Activated T-helper 1 cell treated with anti-CD3 and anti-CD28 coated beads, Interleukin-2, amount 50 U/mL, for 16 hours (primary cell): ENCODE measurements around the gene SH3RF3.

Experiments
- DNase-seq, 2 donors: peaks; one replicate each; pipeline ENCODE4 v3.0.0-alpha.2; 2020; ENCODE audit warnings: low read depth in 1 of 2, low spot score in 1 of 2

The SH3RF3 gene

DNA sequence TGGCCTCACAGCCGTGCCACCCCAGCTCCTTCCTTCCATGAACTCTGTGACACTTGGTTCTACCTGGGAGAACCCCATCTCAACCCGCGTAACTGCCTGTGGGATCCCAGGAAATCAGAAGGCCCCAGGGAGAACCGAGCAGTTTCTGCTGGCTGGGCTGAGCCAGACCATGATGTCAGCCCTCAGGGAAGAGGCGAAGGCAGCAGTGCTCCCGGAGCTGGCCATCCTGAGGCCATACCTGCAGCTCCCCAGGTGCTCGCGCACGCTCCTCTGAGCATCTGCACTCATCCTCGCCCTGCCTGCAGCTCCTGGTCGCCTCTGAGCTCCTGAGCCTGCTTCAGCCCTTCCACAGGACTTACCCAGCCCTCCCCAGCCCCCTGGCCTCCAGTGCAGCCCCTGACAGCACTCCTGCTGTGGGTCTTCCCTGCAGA lies 298.7 kb downstream of the SH3RF3 start:
- no peak for DNase-seq

- no peak for DNase-seq
Observed at GRCh38 chr2:109428281-109428680, 299.3 kb downstream of the SH3RF3 start.

DNA sequence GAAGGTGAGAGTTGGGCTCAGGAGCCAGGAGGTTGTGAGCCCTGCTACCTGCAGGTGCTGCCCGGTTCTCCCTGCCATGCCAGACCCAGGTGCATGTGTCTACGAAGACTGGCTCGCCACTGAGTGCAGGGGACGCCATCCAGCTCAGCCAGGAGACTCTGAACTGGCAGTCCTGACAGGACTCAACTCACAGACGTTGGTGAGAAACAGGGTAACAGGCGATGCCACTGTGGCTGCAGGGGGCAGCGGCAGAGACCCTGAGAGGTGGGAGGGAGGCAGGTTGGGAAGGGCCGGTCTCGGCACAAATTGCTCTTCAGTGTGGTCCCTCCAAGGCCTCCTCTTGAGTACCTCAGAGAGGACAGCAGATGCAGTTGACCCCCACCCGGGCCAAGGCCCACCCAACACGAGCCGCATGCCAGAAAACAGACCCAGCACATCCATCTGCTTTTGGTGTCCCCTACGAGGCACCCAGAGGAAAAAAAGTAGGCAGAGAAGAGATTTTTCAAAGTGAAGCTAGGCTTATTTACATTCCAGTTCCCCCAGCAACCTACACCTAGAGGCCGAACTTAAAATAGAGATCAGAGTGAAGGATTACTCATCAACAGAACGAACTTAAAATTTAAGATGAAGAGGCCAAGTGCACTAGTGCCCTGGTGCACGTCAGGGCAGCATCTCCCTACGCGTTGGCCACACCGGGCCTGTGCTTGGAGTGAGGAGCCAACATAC lies 300.0 kb downstream of the SH3RF3 start:
- DNase-seq, result no peak

GRCh38 chr2:109429567-109430328 lies 300.7 kb downstream of the SH3RF3 start:
- DNase-seq, result no peak

DNA sequence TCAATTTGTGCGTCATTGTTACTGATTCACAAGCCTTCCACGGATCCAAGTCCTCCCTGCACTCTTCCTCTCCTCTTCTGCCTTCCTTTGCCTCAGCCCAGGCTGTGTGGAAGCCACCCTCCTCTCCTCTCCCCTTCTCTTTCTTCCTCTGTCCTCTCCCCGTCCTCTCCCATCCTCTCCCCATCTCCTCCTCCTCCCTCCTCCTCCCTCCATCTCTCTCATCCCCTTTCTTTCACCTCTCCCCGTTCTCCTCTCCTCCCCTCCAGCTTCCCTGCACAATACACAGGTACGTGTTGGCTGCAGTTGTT lies 301.3 kb downstream of the SH3RF3 start:
- no peak for DNase-seq

- no peak for DNase-seq
Observed at GRCh38 chr2:109432421-109432820, 303.4 kb downstream of the SH3RF3 start.

GRCh38 chr2:109433486-109433885 lies 304.5 kb downstream of the SH3RF3 start:
- DNase-seq, result no peak

- no peak for DNase-seq
Observed at GRCh38 chr2:109433926-109434325, 304.9 kb downstream of the SH3RF3 start.

DNA sequence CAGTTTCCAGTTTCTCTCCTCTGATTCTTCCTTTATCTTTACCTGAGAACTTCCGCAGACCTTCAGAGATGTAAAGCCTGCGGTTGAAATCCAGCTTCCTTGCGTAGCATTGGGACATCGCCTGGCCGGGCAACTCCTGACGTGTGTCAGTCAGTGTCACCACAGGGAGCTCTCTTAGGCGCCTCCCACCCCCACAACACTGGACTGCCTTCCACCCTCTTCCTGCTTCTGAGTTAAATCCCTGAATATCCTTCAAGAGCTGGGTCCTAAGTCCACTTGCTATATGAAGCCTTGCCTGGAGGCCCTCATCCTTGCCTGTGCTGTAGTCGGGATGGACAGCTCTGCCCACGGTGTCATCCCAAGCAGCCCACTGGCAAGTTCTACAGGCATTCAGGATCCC lies 305.3 kb downstream of the SH3RF3 start:
- DNase-seq, result no peak

GRCh38 chr2:109435066-109435690 lies 306.2 kb downstream of the SH3RF3 start:
- no peak for DNase-seq

GRCh38 chr2:109435901-109436598 lies 307.0 kb downstream of the SH3RF3 start:
- DNase-seq, result no peak

DNA sequence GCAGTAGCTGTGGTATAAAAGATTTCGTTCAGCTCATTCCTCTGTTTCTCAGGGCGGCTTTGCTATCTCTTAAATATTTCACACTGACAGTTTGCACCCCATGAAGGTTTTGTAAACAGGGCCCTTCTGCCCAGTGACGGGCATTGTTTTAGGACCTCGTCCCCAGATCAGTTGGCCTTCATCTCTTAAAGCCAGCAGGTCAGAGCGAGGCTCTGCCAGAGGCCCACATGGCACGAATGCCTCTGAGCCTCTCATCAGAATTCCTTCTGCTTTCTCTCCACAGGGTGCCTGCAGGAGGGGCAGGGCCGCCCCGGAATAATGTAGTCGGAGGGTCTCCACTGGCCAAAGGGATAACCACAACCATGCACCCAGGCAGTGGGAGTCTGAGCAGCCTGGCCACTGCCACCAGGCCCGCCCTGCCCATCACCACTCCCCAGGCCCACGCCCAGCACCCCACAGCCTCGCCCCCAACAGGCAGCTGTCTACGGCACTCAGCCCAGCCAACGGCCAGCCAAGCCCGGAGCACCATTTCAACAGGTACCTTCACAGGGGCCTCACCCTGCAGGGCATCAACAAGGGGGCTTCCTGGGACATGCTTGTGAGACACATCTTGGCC lies 307.7 kb downstream of the SH3RF3 start:
- DNase-seq, result no peak

GRCh38 chr2:109437325-109438090 lies 308.5 kb downstream of the SH3RF3 start:
- DNase-seq, result no peak

DNA sequence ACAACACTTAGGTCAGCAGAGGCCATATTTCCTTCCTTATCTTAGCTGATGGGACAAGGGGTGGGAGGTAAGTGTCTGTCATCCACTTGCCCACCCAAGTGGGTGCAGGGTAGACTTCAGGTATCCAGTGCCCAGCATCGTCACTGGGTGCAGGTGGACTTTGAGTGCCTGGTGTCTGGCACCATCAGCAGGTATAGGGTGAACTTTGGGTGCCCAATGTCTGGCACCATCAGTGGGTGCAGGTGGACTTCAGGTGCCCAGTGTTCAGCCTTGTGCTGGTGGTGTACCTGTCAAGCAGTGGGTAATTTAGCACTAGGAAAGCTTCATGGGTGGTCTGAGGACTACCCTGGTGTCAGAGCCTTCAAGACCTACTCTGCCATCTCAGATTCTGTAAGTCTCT lies 309.1 kb downstream of the SH3RF3 start:
- DNase-seq, result no peak

- DNase-seq, result no peak
Observed at GRCh38 chr2:109438773-109439389, 309.9 kb downstream of the SH3RF3 start.

DNA sequence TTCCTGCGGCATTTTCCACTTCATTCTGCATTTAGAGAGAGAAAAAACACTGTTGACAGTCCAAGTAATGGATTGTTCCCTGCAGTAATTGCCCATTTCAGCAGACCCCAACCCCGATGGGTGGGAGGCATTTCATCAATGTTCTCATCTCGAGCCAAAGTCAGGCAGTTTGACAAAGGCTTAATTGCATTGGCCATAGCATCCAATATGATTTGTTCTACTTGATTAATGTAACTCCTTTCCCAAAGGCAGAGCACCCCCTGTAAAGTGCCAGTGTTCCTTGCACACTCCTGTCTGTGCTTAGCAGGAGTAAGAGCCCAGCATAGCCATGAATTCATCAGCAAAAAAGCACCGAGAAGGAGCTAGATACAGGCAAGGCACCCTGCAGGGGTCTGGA lies 310.4 kb downstream of the SH3RF3 start:
- no peak for DNase-seq

- no peak for DNase-seq
Observed at GRCh38 chr2:109439986-109440385, 311.0 kb downstream of the SH3RF3 start.

DNA sequence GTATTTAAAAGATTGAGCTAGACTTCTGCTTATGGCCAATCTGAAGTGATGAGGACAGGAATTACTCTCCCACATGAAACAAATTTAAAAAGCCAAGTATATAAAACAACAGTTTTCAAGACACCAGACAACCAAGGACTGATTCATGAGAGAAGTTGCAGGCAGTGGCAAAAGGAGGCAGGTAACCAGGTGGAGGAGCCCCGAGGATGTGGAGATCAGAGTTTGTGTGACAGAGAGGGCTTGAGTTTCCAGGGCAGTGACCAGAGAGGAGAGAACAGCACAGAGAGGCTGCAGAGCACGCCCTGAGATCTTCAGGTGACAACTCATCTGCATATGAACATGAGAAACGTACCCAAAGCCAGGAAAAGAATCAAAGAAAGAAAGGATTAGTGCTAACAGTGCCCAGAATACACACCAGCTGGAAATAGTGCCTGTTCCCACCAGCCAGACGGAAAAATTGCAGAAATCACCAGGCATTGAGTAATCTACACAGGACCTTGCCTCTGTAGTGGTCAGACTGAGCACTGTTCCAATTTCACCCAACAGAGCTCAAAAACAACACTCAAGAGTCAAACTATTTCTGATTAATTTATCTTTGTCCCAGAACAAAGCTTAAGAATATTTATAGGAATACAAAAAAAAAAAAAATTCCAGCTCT lies 311.6 kb downstream of the SH3RF3 start:
- DNase-seq, result no peak

DNA sequence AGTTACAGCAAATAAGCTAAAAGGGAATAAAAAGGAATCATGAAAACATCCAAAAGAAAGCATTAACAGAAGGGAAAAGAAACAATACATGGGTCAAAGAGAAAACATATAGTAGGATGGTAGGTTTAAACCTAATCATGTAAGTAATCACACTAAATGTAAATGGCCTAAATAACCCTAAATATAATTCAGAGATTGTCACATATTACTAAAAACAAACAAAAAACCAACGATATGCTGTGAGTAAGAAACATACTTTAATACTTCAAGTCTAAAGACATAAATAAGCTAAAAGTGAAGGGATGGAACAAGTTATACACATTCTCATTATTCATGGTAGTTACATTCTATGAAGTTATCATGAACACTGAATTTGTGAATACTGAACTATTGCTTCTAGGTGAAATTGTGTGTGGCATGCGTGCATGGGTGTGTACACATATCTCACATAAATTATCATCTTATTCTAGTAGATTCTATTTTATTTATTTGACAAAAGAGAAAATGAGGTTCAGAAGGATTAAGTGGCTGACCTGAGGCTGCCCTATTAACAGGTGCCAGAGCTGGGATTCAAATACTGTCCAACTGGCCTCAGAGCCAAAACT lies 313.8 kb downstream of the SH3RF3 start:
- DNase-seq, result no peak
